MM.1S (cell line): ENCODE results near the gene SLC13A3.

Experiments
- DNase-seq: peaks from one replicate; pipeline ENCODE4 v3.0.0-alpha.2; 2015
- H2AFZ ChIP-seq: fragments of 300-600 bp; sonication (generic); 2 replicates; pipeline ENCODE4 v1.6.0; 2016; ENCODE audit warnings: antibody characterized with exemption, low read length
- H3F3A ChIP-seq: fragments of 300-600 bp; sonication (generic); 2 replicates; pipeline ENCODE4 v1.6.1; 2016; ENCODE audit warnings: mild to moderate bottlenecking, antibody characterized with exemption, low read length, moderate library complexity, mixed read lengths; ENCODE audit not compliant: insufficient read depth
- H3K27ac ChIP-seq: fragments of 300-600 bp; sonication (generic); 2 replicates; pipeline ENCODE4 v1.5.1; 2016; ENCODE audit warnings: mild to moderate bottlenecking, low read length
- H3K27me3 ChIP-seq: fragments of 300-600 bp; sonication (generic); replicated peaks from 2 replicates; pipeline ENCODE4 v1.6.0; 2016; ENCODE audit warnings: low read length; ENCODE audit not compliant: insufficient read depth
- H3K36me3 ChIP-seq: fragments of 300-600 bp; sonication (generic); replicated peaks from 2 replicates; pipeline ENCODE4 v1.6.1; 2016; ENCODE audit warnings: mild to moderate bottlenecking, low read length, mixed read lengths; ENCODE audit not compliant: insufficient read depth
- H3K4me1 ChIP-seq: fragments of 300-600 bp; sonication (generic); 2 replicates; pipeline ENCODE4 v1.6.1; 2016; ENCODE audit warnings: low read length, mixed read lengths
- H3K4me2 ChIP-seq: fragments of 300-600 bp; sonication (generic); 2 replicates; pipeline ENCODE4 v1.6.0; 2016; ENCODE audit warnings: low read depth, low read length
- H3K4me3 ChIP-seq: fragments of 300-600 bp; sonication (generic); 2 replicates; pipeline ENCODE4 v1.5.1; 2016; ENCODE audit warnings: low read length, mixed read lengths
- H3K79me2 ChIP-seq: fragments of 300-600 bp; sonication (generic); 2 replicates; pipeline ENCODE4 v1.6.1; 2016; ENCODE audit warnings: mixed run types, low read length, mixed read lengths
- H3K9ac ChIP-seq: fragments of 300-600 bp; sonication (generic); 2 replicates; pipeline ENCODE4 v1.6.1; 2016; ENCODE audit warnings: low read length, mixed read lengths
- H3K9me2 ChIP-seq: fragments of 300-600 bp; sonication (generic); replicated peaks from 2 replicates; pipeline ENCODE4 v1.6.1; 2016; ENCODE audit warnings: mild to moderate bottlenecking, low read length, mixed read lengths; ENCODE audit not compliant: insufficient read depth
- H3K9me3 ChIP-seq: fragments of 300-600 bp; sonication (generic); replicated peaks from 2 replicates; pipeline ENCODE4 v1.6.1; 2016; ENCODE audit warnings: mild to moderate bottlenecking, low read length, mixed read lengths; ENCODE audit not compliant: insufficient read depth
- H4K20me1 ChIP-seq: fragments of 300-600 bp; sonication (generic); 2 replicates; pipeline ENCODE4 v1.6.1; 2016; ENCODE audit warnings: mild to moderate bottlenecking, low read length, moderate library complexity, mixed read lengths; ENCODE audit not compliant: insufficient read depth
- EZH2 ChIP-seq: fragments of 300-600 bp; sonication (generic); optimal IDR thresholded peaks from 2 replicates; pipeline ENCODE3; 2017; ENCODE audit warnings: low read depth, mild to moderate bottlenecking, antibody characterized with exemption, low read length, mixed read lengths
- EZH2phosphoT487 ChIP-seq: fragments of 300-600 bp; sonication (generic); IDR thresholded peaks from 2 replicates; pipeline ENCODE4 v1.6.1; 2018; ENCODE audit warnings: antibody characterized with exemption, low read length
- TF ChIP-seq, protein P1 (sequence below): fragments of 300-600 bp; sonication (generic); IDR thresholded peaks from 2 replicates; pipeline ENCODE4 v1.5.1; 2016; ENCODE audit warnings: antibody characterized with exemption, low read length, mixed read lengths

Gene SLC13A3

DNA sequence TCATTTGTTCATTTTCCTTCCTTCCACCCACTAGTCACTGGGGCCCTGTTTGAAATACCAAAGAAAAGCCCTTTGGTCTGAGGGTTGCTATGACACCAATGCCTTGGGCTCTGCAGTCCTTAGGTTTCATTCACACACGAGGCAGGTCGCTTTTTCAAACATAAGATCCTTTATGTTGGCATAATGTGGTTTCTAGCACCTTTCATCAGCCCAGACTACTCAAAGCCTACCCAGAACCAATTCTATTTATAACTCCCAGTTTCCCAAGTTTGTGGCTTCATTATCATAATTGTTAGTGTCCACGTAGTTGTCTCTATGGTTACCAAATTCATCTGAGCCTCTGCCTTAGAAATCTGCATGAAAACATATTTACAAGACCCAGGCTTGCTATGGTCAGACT is 44.6 kb upstream of the SLC13A3 start:
- H3K27ac ChIP-seq = peak overlapping the region; percentile 72
- H3K4me3 ChIP-seq = no peak overlapping the region
- H3K4me1 ChIP-seq = peaks cover 31% of the 10 kb centered on the region
- peak; percentile 64 for DNase-seq
- no peaks in the 10 kb centered on the region for H3K79me2 ChIP-seq
- peak overlapping the region; percentile 31; the same call in 1 of the 2 replicates for H3K9ac ChIP-seq
- H3F3A ChIP-seq = peaks cover 7% of the 10 kb centered on the region; the same call in 1 of the 2 replicates
- H3K9me2 ChIP-seq = no peaks in the 10 kb centered on the region
- H3K27me3 ChIP-seq = no peaks in the 10 kb centered on the region
- 0 out of 2 replicates have a peak overlapping the region, but pooled peaks have one; percentile 34 for H2AFZ ChIP-seq
- H3K9me3 ChIP-seq = no peaks in the 10 kb centered on the region
- no peaks in the 10 kb centered on the region for H4K20me1 ChIP-seq
- H3K4me2 ChIP-seq = peak overlapping the region; percentile 37
- TF ChIP-seq, protein P1, sequence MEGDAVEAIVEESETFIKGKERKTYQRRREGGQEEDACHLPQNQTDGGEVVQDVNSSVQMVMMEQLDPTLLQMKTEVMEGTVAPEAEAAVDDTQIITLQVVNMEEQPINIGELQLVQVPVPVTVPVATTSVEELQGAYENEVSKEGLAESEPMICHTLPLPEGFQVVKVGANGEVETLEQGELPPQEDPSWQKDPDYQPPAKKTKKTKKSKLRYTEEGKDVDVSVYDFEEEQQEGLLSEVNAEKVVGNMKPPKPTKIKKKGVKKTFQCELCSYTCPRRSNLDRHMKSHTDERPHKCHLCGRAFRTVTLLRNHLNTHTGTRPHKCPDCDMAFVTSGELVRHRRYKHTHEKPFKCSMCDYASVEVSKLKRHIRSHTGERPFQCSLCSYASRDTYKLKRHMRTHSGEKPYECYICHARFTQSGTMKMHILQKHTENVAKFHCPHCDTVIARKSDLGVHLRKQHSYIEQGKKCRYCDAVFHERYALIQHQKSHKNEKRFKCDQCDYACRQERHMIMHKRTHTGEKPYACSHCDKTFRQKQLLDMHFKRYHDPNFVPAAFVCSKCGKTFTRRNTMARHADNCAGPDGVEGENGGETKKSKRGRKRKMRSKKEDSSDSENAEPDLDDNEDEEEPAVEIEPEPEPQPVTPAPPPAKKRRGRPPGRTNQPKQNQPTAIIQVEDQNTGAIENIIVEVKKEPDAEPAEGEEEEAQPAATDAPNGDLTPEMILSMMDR = no peak
- TF ChIP-seq EZH2 = no peak
- TF ChIP-seq EZH2phosphoT487 = no peak
- H3K36me3 ChIP-seq = no peaks in the 10 kb centered on the region

GRCh38 chr20:46694484-46694883 is 43.2 kb upstream of the SLC13A3 start:
- Histone ChIP-seq H3K9me3 (no peaks in the 10 kb centered on the region), H3K36me3 (no peaks in the 10 kb centered on the region), H3K4me3 (no peak overlapping the region), H3K27ac (no peak overlapping the region), H3K9me2 (no peaks in the 10 kb centered on the region), H4K20me1 (no peaks in the 10 kb centered on the region), H3K4me1 (peaks cover 35% of the 10 kb centered on the region), H3K79me2 (no peaks in the 10 kb centered on the region), H3F3A (peaks cover 7% of the 10 kb centered on the region; the same call in 1 of the 2 replicates), H2AFZ (peak overlapping the region; percentile 5), H3K27me3 (no peaks in the 10 kb centered on the region), H3K4me2 (no peak overlapping the region), H3K9ac (no peak overlapping the region)
- TF ChIP-seq, protein P1 = no peak
- no peak for TF ChIP-seq EZH2
- no peak for TF ChIP-seq EZH2phosphoT487
- peak; percentile 38 for DNase-seq

- no peak overlapping the region for H3K9ac ChIP-seq
- peaks cover 32% of the 10 kb centered on the region for H3K79me2 ChIP-seq
- no peak for TF ChIP-seq EZH2
- TF ChIP-seq, protein P1 = no peak
- TF ChIP-seq EZH2phosphoT487 = no peak
- peaks cover 5% of the 10 kb centered on the region; the same call in 1 of the 2 replicates for H3F3A ChIP-seq
- H3K9me3 ChIP-seq = no peaks in the 10 kb centered on the region
- no peaks in the 10 kb centered on the region for H3K9me2 ChIP-seq
- H3K4me3 ChIP-seq = no peak overlapping the region
- H3K4me2 ChIP-seq = no peak overlapping the region
- no peak overlapping the region for H2AFZ ChIP-seq
- no peaks in the 10 kb centered on the region for H4K20me1 ChIP-seq
- DNase-seq = no peak
- no peak overlapping the region for H3K27ac ChIP-seq
- peaks cover 3% of the 10 kb centered on the region; the same call in 1 of the 2 replicates for H3K36me3 ChIP-seq
- no peaks in the 10 kb centered on the region for H3K27me3 ChIP-seq
- H3K4me1 ChIP-seq = peaks cover 35% of the 10 kb centered on the region
These were observed 39.9 kb upstream of the SLC13A3 start for GRCh38 chr20:46691196-46691595.
